A549 (cell line): ENCODE measurements around the gene GNG7.

Source experiments
- ATOH8 ChIP-seq: fragments of 250-450 bp; sonication (Bioruptor Pico); IDR thresholded peaks from 2 replicates; pipeline ENCODE4 v1.5.0; 2020; ENCODE audit warnings: low read depth, mild to moderate bottlenecking, moderate library complexity
- CTCF ChIP-seq: fragments of >200 bp; sonication (Bioruptor Twin); formaldehyde crosslinking; IDR thresholded peaks from 3 replicates; pipeline ENCODE4 v1.5.1; 2016
- EP300 ChIP-seq, 2 experiments: fragments of >200 bp; sonication (Bioruptor Twin); formaldehyde crosslinking; IDR thresholded peaks; 2 replicates in 1 of 2; 3 replicates in 1 of 2; pipeline ENCODE4 v1.6.1; 2016 to 2017
- JUN ChIP-seq, 2 experiments: fragments of >200 bp; sonication (Bioruptor Twin); formaldehyde crosslinking; IDR thresholded peaks; 2 replicates in 1 of 2; 3 replicates in 1 of 2; pipeline ENCODE4 v1.6.1; 2016 to 2017
- MAX ChIP-seq: IDR thresholded peaks from 2 replicates; pipeline ENCODE4 v1.6.1; 2012
- POLR2A ChIP-seq: IDR thresholded peaks from 2 replicates; pipeline ENCODE4 v1.6.1; 2012; ENCODE audit warnings: mild to moderate bottlenecking, low read length
- POLR2AphosphoS2 ChIP-seq: conservative IDR thresholded peaks from 2 replicates; pipeline ENCODE4 v1.6.1; 2012; ENCODE audit warnings: low read length, improper control_type of control experiment, inconsistent platforms
- REST ChIP-seq: fragments of 200-600 bp; sonication (generic); IDR thresholded peaks from 2 replicates; pipeline ENCODE4 v1.6.1; 2016; ENCODE audit warnings: antibody characterized with exemption, mild to moderate bottlenecking, moderate library complexity
- SMC3 ChIP-seq: fragments of >200 bp; sonication (Bioruptor Twin); formaldehyde crosslinking; IDR thresholded peaks from 3 replicates; pipeline ENCODE4 v1.6.1; 2018; ENCODE audit warnings: inconsistent platforms
- ZNF302 ChIP-seq: fragments of 250-450 bp; sonication (Bioruptor Pico); IDR thresholded peaks from 2 replicates; pipeline ENCODE4 v1.9.0; 2021; ENCODE audit warnings: inconsistent platforms, mild to moderate bottlenecking, moderate library complexity

- TF ChIP-seq SMC3 (no peak), JUN (IDR thresholded peaks at IDR 0.05) (no peak), POLR2AphosphoS2 (no peak), CTCF (no peak), POLR2A (no peak), EP300 (IDR thresholded peaks at IDR 0.05) (no peak), ZNF302 (no peak), REST (no peak), ATOH8 (CRISPR knock-in tag) (no peak), MAX (no peak)
Observed at GRCh38 chr19:2701361-2702169, 929 bp downstream of the GNG7 start.
